Measurements from ENCODE around the gene SLC16A5. TPM values are rescaled to one million over a fixed set of nuclear protein-coding genes. Genes with fewer than 3 reads are reported as not detected.

Gene SLC16A5
- total RNA-seq, 1 experiment from 2014 or later: 32.4 TPM

DNA sequence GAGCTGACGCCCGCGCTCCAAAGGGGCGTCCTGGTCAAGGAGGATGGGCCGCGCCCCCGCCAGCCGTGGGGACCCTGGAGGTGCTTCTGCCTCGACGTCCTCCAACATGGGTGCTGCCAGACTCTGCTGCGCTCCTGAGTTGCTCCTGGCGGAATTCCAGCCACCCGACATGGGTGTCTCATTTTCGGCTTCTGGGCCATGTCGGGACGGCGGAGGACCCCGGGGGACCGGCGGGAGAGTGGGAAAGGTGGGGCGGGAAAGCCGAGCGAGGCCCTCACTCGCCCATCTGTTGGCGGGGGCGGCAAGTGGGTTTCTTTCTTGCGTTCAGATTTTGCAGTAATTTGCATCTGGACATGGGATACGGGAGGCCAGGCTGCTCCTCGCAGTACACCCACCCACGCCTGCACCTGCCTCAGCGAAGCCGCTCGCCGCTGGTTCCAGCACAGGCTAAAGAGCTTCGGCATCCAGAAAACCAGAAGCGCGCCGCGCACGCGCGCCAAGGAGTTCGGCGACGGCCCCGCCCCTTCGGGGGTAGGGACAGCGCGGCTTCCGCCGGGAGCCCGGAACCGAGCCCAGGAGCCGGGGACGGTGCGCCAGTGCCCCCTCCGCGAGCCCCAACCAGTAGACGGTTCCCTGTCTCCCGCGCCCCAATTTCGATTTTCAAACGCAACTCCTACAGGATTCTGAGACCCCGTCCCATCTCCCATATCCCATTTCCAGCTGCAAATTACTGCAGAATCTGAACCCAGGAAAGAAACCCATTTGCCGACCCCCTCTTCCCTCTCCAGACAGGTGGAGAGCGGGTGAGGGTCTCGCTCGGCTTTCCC, 21.9 kb downstream of the SLC16A5 start, which contains the start of gene ARMC7:
ARMC7 (plus strand) TSS at position 563 of the 827 bp plus-strand sequence. CDS start 320 bp downstream, outside the sequence.
- Mint-ChIP-seq H3K27ac (peak within 1 kb of the TSS; percentile 94), H3K4me3 (peak within 1 kb of the TSS; percentile 90), H3K36me3 (peaks cover 10% of the 10 kb centered on the region), H3K9me3 (no peaks in the 10 kb centered on the region), H3K4me1 (peaks cover 25% of the 10 kb centered on the region), H3K27me3 (ENCODE audit: low read depth) (no peaks in the 10 kb centered on the region)
- ChIA-PET CTCF (interaction anchor here (0.6 to 2.0 kb wide), 14 partner anchors 14 to 161 kb away, joined by 3 to 11 read pairs (median 5); partner anchors contain the start of genes MIF4GD, NT5C and SLC16A5), POLR2A (interaction anchor here (0.9 to 1.9 kb wide), 8 partner anchors 13 to 92 kb away, joined by 3 to 7 read pairs (median 4); partner anchors contain the start of genes NT5C and SLC16A5)
- peak; percentile 95 for DNase-seq (ENCODE audit: low spot score)
- peak; percentile 68 for ATAC-seq
- TF ChIP-seq GRHL2 (CRISPR knock-in tag; IDR thresholded peaks at IDR 0.05; ENCODE audit: insufficient replicate concordance, severe bottlenecking) (no peak), SOX15 (CRISPR knock-in tag; IDR thresholded peaks at IDR 0.05) (no peak), ZNF219 (CRISPR knock-in tag; IDR thresholded peaks at IDR 0.05; ENCODE audit: borderline replicate concordance) (no peak), TP53 (CRISPR knock-in tag; IDR thresholded peaks at IDR 0.05) (peak; percentile 27; the same call in 1 of the 2 replicates), ZNF138 (CRISPR knock-in tag; conservative IDR thresholded peaks at IDR 0.05) (no peak), SP1 (CRISPR knock-in tag; conservative IDR thresholded peaks at IDR 0.05) (peak; percentile 84), CREM (CRISPR knock-in tag; IDR thresholded peaks at IDR 0.05) (no peak), NR1H2 (CRISPR knock-in tag; IDR thresholded peaks at IDR 0.05) (no peak), EMX1 (CRISPR knock-in tag; IDR thresholded peaks at IDR 0.05) (no peak), CBFB (CRISPR knock-in tag; IDR thresholded peaks at IDR 0.05; ENCODE audit: low read depth) (no peak), HMGA2 (CRISPR knock-in tag; IDR thresholded peaks at IDR 0.05) (no peak), TEAD1 (CRISPR knock-in tag; IDR thresholded peaks at IDR 0.05) (peak; percentile 62; the same call in 1 of the 2 replicates), ZNF263 (CRISPR knock-in tag; IDR thresholded peaks at IDR 0.05; ENCODE audit: low read depth) (no peak), ZNF121 (CRISPR knock-in tag; IDR thresholded peaks at IDR 0.05) (no peak), NR3C1 (CRISPR knock-in tag; conservative IDR thresholded peaks at IDR 0.05; ENCODE audit: low read depth) (no peak), ZBTB21 (CRISPR knock-in tag; IDR thresholded peaks at IDR 0.05; ENCODE audit: borderline replicate concordance) (no peak), TEAD4 (CRISPR knock-in tag; IDR thresholded peaks at IDR 0.05) (no peak), SMAD4 (CRISPR knock-in tag; IDR thresholded peaks at IDR 0.05) (no peak), NFE2L1 (CRISPR knock-in tag; IDR thresholded peaks at IDR 0.05) (no peak), NFYB (CRISPR knock-in tag; conservative IDR thresholded peaks at IDR 0.05; ENCODE audit: low read depth) (no peak), ATF1 (CRISPR knock-in tag; IDR thresholded peaks at IDR 0.05) (no peak)
- TF ChIP-seq, protein P1, sequence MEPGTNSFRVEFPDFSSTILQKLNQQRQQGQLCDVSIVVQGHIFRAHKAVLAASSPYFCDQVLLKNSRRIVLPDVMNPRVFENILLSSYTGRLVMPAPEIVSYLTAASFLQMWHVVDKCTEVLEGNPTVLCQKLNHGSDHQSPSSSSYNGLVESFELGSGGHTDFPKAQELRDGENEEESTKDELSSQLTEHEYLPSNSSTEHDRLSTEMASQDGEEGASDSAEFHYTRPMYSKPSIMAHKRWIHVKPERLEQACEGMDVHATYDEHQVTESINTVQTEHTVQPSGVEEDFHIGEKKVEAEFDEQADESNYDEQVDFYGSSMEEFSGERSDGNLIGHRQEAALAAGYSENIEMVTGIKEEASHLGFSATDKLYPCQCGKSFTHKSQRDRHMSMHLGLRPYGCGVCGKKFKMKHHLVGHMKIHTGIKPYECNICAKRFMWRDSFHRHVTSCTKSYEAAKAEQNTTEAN (CRISPR knock-in tag; IDR thresholded peaks at IDR 0.05): peak; percentile 40; the same call in 1 of the 2 replicates
- TF ChIP-seq, protein P2, sequence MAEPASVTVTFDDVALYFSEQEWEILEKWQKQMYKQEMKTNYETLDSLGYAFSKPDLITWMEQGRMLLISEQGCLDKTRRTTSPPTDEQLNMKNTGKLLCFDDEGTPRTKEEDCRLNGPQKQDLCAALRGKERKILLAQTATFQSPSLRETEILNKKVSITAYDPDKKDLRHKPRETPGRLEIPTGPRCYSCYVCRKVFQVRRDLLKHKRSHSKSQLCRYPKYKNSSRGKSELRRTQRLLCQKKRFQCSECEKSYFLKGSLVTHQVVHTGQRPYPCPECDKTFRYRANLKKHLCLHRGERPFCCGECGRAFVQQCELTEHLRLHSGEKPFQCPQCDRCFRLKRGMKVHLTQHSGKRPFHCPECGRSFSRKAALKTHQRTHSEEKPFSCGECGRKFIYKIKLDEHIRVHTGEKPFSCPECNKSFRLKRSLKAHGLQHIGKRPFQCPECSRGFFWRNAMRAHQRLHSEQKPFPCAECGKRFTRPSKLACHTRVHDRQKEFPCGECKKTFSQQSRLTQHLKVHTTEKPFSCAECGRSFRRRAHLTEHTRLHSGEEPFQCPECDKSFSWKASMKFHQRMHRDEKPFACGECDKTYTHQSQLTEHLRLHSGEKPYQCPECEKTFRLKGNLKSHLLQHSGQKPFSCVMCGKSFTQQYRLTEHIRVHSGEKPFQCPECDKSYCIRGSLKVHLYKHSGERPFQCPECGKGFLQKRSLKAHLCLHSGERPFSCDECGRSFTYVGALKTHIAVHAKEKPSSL (CRISPR knock-in tag; conservative IDR thresholded peaks at IDR 0.05): no peak
- TF ChIP-seq, protein P3, sequence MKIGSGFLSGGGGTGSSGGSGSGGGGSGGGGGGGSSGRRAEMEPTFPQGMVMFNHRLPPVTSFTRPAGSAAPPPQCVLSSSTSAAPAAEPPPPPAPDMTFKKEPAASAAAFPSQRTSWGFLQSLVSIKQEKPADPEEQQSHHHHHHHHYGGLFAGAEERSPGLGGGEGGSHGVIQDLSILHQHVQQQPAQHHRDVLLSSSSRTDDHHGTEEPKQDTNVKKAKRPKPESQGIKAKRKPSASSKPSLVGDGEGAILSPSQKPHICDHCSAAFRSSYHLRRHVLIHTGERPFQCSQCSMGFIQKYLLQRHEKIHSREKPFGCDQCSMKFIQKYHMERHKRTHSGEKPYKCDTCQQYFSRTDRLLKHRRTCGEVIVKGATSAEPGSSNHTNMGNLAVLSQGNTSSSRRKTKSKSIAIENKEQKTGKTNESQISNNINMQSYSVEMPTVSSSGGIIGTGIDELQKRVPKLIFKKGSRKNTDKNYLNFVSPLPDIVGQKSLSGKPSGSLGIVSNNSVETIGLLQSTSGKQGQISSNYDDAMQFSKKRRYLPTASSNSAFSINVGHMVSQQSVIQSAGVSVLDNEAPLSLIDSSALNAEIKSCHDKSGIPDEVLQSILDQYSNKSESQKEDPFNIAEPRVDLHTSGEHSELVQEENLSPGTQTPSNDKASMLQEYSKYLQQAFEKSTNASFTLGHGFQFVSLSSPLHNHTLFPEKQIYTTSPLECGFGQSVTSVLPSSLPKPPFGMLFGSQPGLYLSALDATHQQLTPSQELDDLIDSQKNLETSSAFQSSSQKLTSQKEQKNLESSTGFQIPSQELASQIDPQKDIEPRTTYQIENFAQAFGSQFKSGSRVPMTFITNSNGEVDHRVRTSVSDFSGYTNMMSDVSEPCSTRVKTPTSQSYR (CRISPR knock-in tag; IDR thresholded peaks at IDR 0.05): 0 out of 2 replicates have a peak, but pooled peaks have one; percentile 44
- TF ChIP-seq, protein P4, sequence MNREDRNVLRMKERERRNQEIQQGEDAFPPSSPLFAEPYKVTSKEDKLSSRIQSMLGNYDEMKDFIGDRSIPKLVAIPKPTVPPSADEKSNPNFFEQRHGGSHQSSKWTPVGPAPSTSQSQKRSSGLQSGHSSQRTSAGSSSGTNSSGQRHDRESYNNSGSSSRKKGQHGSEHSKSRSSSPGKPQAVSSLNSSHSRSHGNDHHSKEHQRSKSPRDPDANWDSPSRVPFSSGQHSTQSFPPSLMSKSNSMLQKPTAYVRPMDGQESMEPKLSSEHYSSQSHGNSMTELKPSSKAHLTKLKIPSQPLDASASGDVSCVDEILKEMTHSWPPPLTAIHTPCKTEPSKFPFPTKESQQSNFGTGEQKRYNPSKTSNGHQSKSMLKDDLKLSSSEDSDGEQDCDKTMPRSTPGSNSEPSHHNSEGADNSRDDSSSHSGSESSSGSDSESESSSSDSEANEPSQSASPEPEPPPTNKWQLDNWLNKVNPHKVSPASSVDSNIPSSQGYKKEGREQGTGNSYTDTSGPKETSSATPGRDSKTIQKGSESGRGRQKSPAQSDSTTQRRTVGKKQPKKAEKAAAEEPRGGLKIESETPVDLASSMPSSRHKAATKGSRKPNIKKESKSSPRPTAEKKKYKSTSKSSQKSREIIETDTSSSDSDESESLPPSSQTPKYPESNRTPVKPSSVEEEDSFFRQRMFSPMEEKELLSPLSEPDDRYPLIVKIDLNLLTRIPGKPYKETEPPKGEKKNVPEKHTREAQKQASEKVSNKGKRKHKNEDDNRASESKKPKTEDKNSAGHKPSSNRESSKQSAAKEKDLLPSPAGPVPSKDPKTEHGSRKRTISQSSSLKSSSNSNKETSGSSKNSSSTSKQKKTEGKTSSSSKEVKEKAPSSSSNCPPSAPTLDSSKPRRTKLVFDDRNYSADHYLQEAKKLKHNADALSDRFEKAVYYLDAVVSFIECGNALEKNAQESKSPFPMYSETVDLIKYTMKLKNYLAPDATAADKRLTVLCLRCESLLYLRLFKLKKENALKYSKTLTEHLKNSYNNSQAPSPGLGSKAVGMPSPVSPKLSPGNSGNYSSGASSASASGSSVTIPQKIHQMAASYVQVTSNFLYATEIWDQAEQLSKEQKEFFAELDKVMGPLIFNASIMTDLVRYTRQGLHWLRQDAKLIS (CRISPR knock-in tag; IDR thresholded peaks at IDR 0.05; ENCODE audit: borderline replicate concordance): no peak
- TF ChIP-seq, protein P5, sequence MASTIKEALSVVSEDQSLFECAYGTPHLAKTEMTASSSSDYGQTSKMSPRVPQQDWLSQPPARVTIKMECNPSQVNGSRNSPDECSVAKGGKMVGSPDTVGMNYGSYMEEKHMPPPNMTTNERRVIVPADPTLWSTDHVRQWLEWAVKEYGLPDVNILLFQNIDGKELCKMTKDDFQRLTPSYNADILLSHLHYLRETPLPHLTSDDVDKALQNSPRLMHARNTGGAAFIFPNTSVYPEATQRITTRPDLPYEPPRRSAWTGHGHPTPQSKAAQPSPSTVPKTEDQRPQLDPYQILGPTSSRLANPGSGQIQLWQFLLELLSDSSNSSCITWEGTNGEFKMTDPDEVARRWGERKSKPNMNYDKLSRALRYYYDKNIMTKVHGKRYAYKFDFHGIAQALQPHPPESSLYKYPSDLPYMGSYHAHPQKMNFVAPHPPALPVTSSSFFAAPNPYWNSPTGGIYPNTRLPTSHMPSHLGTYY (CRISPR knock-in tag; IDR thresholded peaks at IDR 0.05): no peak
- TF ChIP-seq, protein P6, sequence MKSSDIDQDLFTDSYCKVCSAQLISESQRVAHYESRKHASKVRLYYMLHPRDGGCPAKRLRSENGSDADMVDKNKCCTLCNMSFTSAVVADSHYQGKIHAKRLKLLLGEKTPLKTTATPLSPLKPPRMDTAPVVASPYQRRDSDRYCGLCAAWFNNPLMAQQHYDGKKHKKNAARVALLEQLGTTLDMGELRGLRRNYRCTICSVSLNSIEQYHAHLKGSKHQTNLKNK (CRISPR knock-in tag; IDR thresholded peaks at IDR 0.05): no peak
